A549 (cell line): ENCODE data around the gene UST.

Source experiments
- CHD2 ChIP-seq: fragments of 150-350 bp; IDR thresholded peaks from 2 replicates; pipeline ENCODE4 v1.6.1; 2014; ENCODE audit warnings: low read length; ENCODE audit not compliant: partially characterized antibody
- CTCF ChIP-seq: fragments of >200 bp; sonication (Bioruptor Twin); formaldehyde crosslinking; IDR thresholded peaks from 3 replicates; pipeline ENCODE4 v1.5.1; 2016
- JUN ChIP-seq, 2 experiments: fragments of >200 bp; sonication (Bioruptor Twin); formaldehyde crosslinking; IDR thresholded peaks; 2 replicates in 1 of 2; 3 replicates in 1 of 2; pipeline ENCODE4 v1.6.1; 2016 to 2017
- RAD21 ChIP-seq, 2 experiments: fragments of >200 bp in 1 of 2; sonication (Bioruptor Twin) in 1 of 2; formaldehyde crosslinking in 1 of 2; IDR thresholded peaks in 1 of 2; conservative IDR thresholded peaks in 1 of 2; 2 replicates in 1 of 2; 3 replicates in 1 of 2; pipeline ENCODE4 v1.6.1; 2012 to 2018; ENCODE audit warnings: inconsistent platforms in 1 of 2

- TF ChIP-seq CTCF (no peak), RAD21 (conservative IDR thresholded peaks at IDR 0.05 in 1 of 2, IDR thresholded peaks at IDR 0.05 in 1 of 2) (no peak), CHD2 (no peak), JUN (IDR thresholded peaks at IDR 0.05) (no peak)
These were observed 11.2 kb downstream of the UST start for GRCh38 chr6:148757944-148758480.
